ENCODE data around the gene TGIF2. TPM values are rescaled to one million over a fixed set of nuclear protein-coding genes. Genes with fewer than 3 reads are reported as not detected.

The TGIF2 gene
- total and polyA plus RNA-seq, 2 donors (not counting 3 experiments of a cell fraction or from before 2014, with no cell fraction given), result 18.9 to 21.0 TPM

DNA sequence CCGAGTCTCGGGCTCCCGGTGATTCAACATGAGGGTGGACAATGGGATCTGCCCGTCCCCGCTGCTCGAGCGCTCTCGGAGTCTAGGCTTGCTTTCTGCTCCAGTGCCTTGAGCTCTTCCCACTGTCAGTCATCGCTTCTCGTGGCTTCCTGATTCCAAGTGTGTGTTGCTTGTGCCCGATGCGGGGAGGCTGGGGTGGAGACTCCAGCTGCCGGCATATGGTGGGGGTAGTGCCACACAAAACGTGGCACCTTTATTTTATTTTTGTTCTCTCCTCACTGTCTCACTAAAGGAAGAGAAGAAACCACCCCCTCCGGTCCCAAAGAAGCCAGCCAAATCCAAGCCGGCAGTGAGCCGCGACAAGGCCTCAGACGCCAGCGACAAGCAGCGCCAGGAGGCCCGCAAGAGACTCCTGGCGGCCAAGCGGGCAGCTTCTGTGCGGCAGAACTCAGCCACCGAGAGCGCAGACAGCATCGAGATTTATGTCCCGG is 46.8 kb upstream of the TGIF2 start:
- intact Hi-C loops (cut with micrococcal nuclease), result no loop called here
- TF ChIP-seq JUN (IDR thresholded peaks at IDR 0.05; ENCODE audit: borderline replicate concordance, insufficient read depth, insufficient read length, low read depth) (no peak), POLR2AphosphoS5 (IDR thresholded peaks at IDR 0.05; ENCODE audit: insufficient read depth, low read depth, low read length) (no peak), MYC (IDR thresholded peaks at IDR 0.05; ENCODE audit: low read depth, low read length) (no peak), EZH2 (IDR thresholded peaks at IDR 0.05; ENCODE audit: borderline replicate concordance, low read depth, low read length, severe bottlenecking) (no peak), GATA2 (IDR thresholded peaks at IDR 0.05; ENCODE audit: insufficient read depth, insufficient read length, low read depth, low read length) (no peak), POLR2A (IDR thresholded peaks at IDR 0.05; ENCODE audit: low read depth, low read length) (no peak)
- TF ChIP-seq, protein P1, sequence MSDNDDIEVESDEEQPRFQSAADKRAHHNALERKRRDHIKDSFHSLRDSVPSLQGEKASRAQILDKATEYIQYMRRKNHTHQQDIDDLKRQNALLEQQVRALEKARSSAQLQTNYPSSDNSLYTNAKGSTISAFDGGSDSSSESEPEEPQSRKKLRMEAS (IDR thresholded peaks at IDR 0.05; ENCODE audit: insufficient read depth, insufficient read length), result no peak
- TF ChIP-seq, protein P2, sequence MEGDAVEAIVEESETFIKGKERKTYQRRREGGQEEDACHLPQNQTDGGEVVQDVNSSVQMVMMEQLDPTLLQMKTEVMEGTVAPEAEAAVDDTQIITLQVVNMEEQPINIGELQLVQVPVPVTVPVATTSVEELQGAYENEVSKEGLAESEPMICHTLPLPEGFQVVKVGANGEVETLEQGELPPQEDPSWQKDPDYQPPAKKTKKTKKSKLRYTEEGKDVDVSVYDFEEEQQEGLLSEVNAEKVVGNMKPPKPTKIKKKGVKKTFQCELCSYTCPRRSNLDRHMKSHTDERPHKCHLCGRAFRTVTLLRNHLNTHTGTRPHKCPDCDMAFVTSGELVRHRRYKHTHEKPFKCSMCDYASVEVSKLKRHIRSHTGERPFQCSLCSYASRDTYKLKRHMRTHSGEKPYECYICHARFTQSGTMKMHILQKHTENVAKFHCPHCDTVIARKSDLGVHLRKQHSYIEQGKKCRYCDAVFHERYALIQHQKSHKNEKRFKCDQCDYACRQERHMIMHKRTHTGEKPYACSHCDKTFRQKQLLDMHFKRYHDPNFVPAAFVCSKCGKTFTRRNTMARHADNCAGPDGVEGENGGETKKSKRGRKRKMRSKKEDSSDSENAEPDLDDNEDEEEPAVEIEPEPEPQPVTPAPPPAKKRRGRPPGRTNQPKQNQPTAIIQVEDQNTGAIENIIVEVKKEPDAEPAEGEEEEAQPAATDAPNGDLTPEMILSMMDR (IDR thresholded peaks at IDR 0.05; ENCODE audit: extremely low read depth in 1 of 2, insufficient read depth in 1 of 2, low read depth in 1 of 2, low read length in 2 of 2), result no peak
- ChIA-PET CTCF (no interaction called here), POLR2A (no interaction called here)
- Histone ChIP-seq H3K9ac (replicated peaks; ENCODE audit: extremely low read depth, insufficient read depth, low read length) (no peak overlapping the region), H3K4me2 (ENCODE audit: insufficient read depth, low read length) (no peak overlapping the region), H3K27ac (ENCODE audit: insufficient read depth, low read depth, low read length) (no peak overlapping the region), H3K4me3 (replicated peaks in 1 of 3; ENCODE audit: insufficient read depth in 1 of 3, low read depth in 1 of 3, low read length in 3 of 3) (no peak overlapping the region), H3K9me3 (replicated peaks; ENCODE audit: control insufficient read depth, insufficient read depth, low read length) (no peaks in the 10 kb centered on the region), H3K79me2 (ENCODE audit: control insufficient read depth, insufficient read depth, low read length) (no peaks in the 10 kb centered on the region), H4K20me1 (replicated peaks; ENCODE audit: control insufficient read depth, extremely low read depth, insufficient read depth, low read length) (no peaks in the 10 kb centered on the region), H3K4me1 (ENCODE audit: control insufficient read depth, extremely low read depth, insufficient read depth, low read length) (peaks cover 7% of the 10 kb centered on the region), H3K9me1 (replicated peaks; ENCODE audit: control insufficient read depth, extremely low read depth, insufficient read depth, low read length) (no peaks in the 10 kb centered on the region), H3K36me3 (ENCODE audit: control insufficient read depth in 2 of 2, extremely low read depth in 1 of 2, insufficient read depth in 2 of 2, low read length in 2 of 2) (peaks cover 19 to 31% of the 10 kb centered on the region in 2 experiments), H2AFZ (ENCODE audit: low read depth, low read length) (no peak overlapping the region), H3K27me3 (ENCODE audit: control insufficient read depth in 2 of 2, insufficient read depth in 2 of 2, low read length in 2 of 2) (no peaks in the 10 kb centered on the region)
- FAIRE-seq (no peak), DNase-seq (ENCODE audit: low read depth, low spot score) (no peak)
- dilution Hi-C loops (cut with MboI; ENCODE audit: extremely low pct_ligation_motif_present, low sequenced_read_pairs), result no loop called here
- no TSS peak for BruUV-seq (replicated peaks)
